ENCODE data around the gene DDX42. TPM values are rescaled to one million over a fixed set of nuclear protein-coding genes. Genes with fewer than 3 reads are reported as not detected.

DDX42 gene
- total and polyA plus RNA-seq, 7 donors, result 46.3 to 91.0 (median 56.0) TPM

- intact Hi-C loops (cut with DNase I), result loop anchor here in 1 of 2 donors (5.0 kb wide), 1 partner anchor 825 kb away; no protein-coding TSS in a partner anchor
- Histone ChIP-seq H3K27me3 (ENCODE audit: insufficient read depth in 3 of 3, low read length in 2 of 3) (no peaks in the 10 kb centered on the region), H3K9me3 (no peaks in the 10 kb centered on the region), H3K27ac (no peak overlapping the region), H3K36me3 (ENCODE audit: insufficient read depth in 1 of 2, low read depth in 1 of 2) (no peaks in the 10 kb centered on the region), H3K4me1 (peaks cover 14% of the 10 kb centered on the region), H3K4me3 (no peak overlapping the region)
- WGBS, 3 donors, result 82 to 100% (median 97%) methylated on average over 3 of the region's 3 CpGs
- DNase-seq (peak in 1 of 2 donors; percentile 39), ATAC-seq (no peak)
- no peak for TF ChIP-seq CTCF (IDR thresholded peaks at IDR 0.05)
These were observed 73.7 kb downstream of the DDX42 start for GRCh38 chr17:63847525-63848249.

GRCh38 chr17:63848834-63849689, 75.1 kb downstream of the DDX42 start:
- peak overlapping the region; percentile 61 for H3K4me3 ChIP-seq
- ATAC-seq, result peak; percentile 97 to 98 (median 97)
- peak; percentile 59 for TF ChIP-seq CTCF (IDR thresholded peaks at IDR 0.05)
- DNase-seq, result peak; percentile 95 to 98
- peak overlapping the region; percentile 71 for H3K27ac ChIP-seq
- no peaks in the 10 kb centered on the region for H3K9me3 ChIP-seq
- H3K27me3 ChIP-seq (ENCODE audit: insufficient read depth in 3 of 3, low read length in 2 of 3), result no peaks in the 10 kb centered on the region
- WGBS, 3 donors, result 12 to 16% (median 13%) methylated on average over 82 of the region's 82 CpGs
- peaks cover 9% of the 10 kb centered on the region for H3K4me1 ChIP-seq
- no peaks in the 10 kb centered on the region for H3K36me3 ChIP-seq (ENCODE audit: insufficient read depth in 1 of 2, low read depth in 1 of 2)
- intact Hi-C loops (cut with DNase I), result loop anchor here in 1 of 2 donors (5.0 kb wide), 1 partner anchor 823 kb away; no protein-coding TSS in a partner anchor

GRCh38 chr17:63850401-63850800, 76.4 kb downstream of the DDX42 start:
- TF ChIP-seq CTCF (IDR thresholded peaks at IDR 0.05), result no peak
- WGBS, 3 donors, result 81 to 94% (median 90%) methylated on average over 9 of the region's 9 CpGs
- ATAC-seq, result no peak

GRCh38 chr17:63853260-63853659, 79.3 kb downstream of the DDX42 start:
- Histone ChIP-seq H3K9me3 (no peaks in the 10 kb centered on the region), H3K27ac (no peak overlapping the region), H3K4me3 (no peak overlapping the region), H3K36me3 (ENCODE audit: insufficient read depth in 1 of 2, low read depth in 1 of 2) (no peaks in the 10 kb centered on the region), H3K4me1 (peaks cover 6% of the 10 kb centered on the region), H3K27me3 (ENCODE audit: insufficient read depth in 3 of 3, low read length in 2 of 3) (no peaks in the 10 kb centered on the region)
- TF ChIP-seq CTCF (IDR thresholded peaks at IDR 0.05), result no peak
- WGBS, 3 donors, result 83 to 97% (median 92%) methylated on average over 2 of the region's 2 CpGs
- DNase-seq (no peak), ATAC-seq (no peak)
- intact Hi-C loops (cut with DNase I), result no loop called here

More at GRCh38 chr17:63850401-63850800, 76.4 kb downstream of the DDX42 start:
- Histone ChIP-seq H3K27me3 (ENCODE audit: insufficient read depth in 3 of 3, low read length in 2 of 3) (no peaks in the 10 kb centered on the region), H3K9me3 (no peaks in the 10 kb centered on the region), H3K4me3 (no peak overlapping the region), H3K36me3 (ENCODE audit: insufficient read depth in 1 of 2, low read depth in 1 of 2) (no peaks in the 10 kb centered on the region), H3K27ac (no peak overlapping the region), H3K4me1 (peaks cover 8% of the 10 kb centered on the region)
- intact Hi-C loops (cut with DNase I), result no loop called here
- peak in 1 of 2 donors; percentile 20 for DNase-seq

Measured in psoas muscle (tissue), 8 donors.